ENCODE data around the gene TXNDC5.

Gene TXNDC5

DNA sequence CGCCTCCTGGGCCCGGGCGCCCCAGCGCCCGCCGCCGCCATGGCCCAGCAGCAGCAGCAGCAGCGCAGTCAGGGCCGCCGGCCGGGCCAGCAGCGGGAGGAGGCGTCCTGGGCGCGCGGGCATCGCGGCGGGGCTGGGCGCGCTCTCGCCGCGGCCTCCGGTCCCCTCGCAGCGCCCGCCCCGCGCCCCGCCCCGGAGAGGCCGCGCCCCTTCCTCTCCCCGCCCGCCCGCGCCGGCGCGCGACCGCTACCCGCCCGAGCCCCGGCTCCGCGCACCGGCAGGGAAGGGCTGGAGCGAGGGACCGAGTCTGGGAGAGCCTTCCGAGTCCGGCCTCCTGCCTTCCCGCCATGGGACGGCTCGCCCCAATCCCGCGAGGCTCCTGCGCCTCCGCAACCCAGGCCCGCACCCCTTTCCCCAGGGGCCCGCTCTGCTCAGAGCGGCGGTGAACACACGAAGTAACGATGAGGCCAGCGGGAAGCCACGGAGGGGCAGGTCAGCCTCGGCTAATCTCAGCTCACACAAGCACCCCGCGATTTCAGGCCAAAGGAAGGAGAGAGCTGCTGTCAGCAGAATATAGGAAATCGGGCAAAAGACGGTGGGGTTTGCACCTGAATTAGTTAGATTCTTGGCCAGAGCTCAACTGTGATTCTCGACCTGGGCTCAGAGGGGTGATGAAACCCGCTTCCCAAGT is at the start of gene TXNDC5:
TSS of gene TXNDC5 (minus strand) at position 135 of the 691 bp plus-strand sequence. CDS start at position 123, 12 bp downstream.
- peak; percentile 47 for DNase-seq

GRCh38 chr6:7960141-7960540 is 49.6 kb upstream of the TXNDC5 start:
- no peak for DNase-seq

GRCh38 chr6:7959453-7959852 is 48.9 kb upstream of the TXNDC5 start:
- DNase-seq = no peak

DNA sequence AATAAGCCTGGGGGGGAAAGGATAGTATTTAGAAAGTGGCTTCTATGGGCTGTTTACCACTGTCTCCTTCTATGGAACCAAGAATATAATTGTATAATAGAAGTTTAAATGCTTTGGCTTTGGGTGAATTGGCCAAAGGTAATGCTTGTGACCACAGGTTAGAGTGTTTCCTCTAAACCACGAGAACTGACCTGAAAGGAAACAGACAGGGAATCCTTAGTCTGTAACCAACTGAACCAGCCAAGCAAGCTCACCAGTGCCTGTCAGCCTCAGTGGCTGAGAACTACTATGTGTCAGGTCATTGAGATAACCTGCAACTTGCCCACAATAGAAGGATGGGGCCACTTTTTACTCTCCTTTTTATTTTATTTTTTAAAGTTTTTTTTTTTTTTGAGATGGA is 47.9 kb upstream of the TXNDC5 start:
- DNase-seq = no peak

- no peak for DNase-seq
Measured at GRCh38 chr6:7956257-7956656, 45.7 kb upstream of the TXNDC5 start.

- DNase-seq = no peak
Measured at GRCh38 chr6:7954477-7955200, 44.1 kb upstream of the TXNDC5 start.

DNA sequence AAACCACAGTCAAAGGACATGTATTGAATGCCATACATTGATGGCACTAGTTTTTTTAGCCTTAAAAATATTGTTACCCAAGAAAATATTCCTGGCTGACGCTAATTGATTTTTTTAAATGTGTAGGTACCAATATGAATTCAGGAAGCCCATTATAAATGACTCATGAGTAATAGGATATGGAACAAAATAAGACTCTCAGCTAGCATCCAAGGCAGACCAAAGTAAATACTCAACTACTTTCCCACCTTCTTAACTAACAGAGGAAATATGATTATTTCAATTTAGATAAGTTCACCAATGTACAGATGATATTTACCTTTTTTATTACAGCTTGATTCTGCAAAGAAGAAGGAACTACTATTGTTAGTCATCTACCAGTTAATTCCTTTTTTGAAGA is 43.2 kb upstream of the TXNDC5 start:
- DNase-seq = no peak

DNA sequence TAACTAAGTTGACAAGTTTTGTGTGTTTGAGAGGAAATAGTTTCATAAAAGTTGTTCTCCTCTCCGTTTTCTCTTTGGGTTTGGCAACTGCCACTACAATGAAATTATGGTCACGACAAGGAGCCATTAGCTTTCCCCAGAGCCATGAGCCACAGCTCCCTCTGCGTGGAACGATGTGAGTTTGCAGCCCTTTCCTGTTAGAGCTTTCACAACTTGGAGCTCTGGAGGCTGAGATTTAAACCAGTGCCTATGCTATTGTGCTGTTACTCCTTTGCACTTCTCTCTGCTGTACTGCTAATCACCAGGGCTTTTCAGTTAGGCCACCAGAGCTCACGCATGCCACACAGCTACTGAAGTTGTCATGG is 29.3 kb upstream of the TXNDC5 start:
- no peak for DNase-seq

DNA sequence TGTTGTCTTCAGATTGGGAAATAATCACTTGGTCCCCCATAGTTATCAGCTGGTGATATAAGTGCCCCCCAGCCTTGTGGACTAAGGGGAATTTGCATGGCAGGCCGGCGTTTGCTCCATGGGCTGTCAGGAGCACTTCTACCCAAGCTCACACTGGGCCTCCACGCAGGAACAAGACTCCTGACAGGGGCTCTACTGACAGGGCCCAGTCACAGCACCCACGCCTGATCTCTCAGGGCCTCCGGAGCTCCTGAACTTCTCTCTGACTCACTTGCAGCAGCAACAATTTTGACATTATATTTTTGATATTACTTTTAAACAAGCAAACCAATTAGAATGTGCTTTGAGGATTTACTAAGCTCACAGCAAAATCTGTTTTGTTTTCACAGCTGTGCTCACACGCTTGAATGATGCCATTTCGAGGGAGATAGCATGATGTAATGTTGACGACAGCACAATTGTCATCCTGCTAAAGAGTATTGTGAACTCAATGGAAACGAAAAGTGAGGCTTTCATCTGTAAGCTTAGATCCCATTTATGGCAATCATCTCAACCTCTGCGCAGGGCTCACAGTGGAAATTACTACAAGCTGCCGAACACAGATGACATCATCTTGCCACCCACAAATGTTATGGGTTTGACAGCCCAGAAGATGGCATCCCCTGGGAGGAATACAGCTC is 28.7 kb upstream of the TXNDC5 start:
- DNase-seq = no peak

GRCh38 chr6:7938562-7939183 is 28.1 kb upstream of the TXNDC5 start:
- DNase-seq = no peak

DNA sequence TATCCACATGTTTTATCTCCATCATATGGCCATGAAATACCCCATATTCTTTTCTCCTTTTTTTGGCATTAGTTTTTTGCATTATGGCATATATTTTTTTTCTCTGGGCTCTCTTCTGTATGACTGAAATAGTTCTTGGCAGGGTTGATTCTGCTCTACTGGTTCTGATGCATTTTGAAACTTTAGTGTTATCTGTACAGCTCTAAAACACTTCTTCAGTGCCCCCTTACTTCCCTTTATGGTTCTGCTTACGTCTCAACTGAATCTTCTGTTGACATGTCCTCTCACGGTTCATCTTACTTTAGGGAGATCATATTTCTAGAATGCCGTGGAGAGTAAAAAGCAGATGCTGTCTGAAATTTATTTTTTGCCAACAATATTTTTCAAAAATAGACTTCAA is 23.2 kb upstream of the TXNDC5 start:
- DNase-seq = no peak

DNA sequence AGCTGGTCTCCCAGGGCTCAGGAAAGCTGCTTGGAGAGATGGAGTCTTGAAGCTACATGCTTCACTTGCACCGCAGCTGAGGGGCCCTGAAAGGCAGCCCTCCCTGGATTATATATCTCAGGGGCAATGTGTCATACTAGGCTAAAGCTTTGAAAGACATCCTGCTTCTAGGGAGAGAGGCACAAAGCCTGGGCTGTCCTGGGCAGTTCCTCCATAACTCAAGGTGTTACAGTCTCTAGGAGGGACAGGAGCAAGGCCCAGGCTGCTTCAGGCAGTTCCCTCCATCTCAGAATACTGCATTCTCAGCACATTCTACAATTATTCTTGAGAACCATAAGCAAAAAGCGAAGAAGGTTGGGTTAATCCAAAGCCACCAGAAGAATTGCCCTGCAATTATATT is 22.0 kb upstream of the TXNDC5 start:
- no peak for DNase-seq

DNA sequence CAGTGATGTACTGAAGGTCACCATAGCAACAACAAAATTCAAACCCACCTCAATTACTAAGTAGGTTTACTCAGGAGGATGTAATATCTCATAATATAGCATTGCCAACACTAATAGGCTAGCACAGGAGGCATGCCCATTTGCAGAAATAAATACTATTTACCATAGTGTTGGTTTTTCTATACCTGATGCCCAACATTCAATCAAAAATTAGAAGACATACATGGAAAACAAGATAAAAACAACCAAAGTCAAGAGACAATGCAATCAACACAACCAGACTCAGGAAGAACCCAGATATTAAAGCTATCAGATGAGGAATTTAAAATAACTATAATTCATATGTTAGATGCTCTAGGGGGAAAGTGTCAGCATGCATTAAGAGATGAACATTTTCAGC is 14.3 kb upstream of the TXNDC5 start:
- no peak for DNase-seq

DNA sequence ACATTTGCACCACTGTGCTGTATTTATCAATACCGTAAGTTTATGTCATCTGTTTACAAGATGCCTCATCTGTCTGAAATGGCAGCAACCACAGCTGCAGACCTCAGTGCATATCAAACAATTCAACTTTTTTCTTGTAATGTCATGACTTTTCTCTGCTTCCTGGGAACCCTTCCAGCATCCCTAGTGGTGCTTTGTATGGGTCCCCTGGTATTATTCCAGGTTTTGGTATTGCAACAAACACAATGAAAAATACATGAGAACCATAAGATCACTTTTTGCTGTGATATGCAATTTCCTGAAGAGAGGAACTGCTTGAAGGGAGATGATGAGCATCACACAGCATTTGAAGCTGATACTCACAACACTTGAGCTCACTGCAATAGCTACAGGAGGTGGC is 12.0 kb upstream of the TXNDC5 start:
- no peak for DNase-seq

DNA sequence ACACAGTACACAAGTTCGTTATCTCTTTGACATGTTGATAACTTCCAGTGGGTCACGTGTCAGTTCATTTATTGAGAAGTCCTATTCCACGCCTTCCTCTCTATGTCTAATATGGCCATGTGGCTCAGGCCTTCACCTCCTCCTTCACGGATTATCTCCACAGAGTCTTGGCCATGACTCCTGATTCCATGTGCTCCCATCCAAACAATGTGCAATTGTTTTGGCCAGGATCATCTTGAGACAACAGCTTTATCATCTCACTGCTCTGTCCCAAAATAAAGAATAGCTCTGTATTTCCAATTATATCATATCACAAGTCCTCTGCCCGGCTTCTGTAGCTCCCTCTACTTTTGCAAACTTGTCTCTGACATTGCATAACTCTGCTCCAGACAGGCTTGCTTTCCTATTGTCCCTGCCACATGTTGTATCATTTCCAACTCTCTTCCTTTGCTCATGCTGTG is 11.1 kb upstream of the TXNDC5 start:
- no peak for DNase-seq

DNA sequence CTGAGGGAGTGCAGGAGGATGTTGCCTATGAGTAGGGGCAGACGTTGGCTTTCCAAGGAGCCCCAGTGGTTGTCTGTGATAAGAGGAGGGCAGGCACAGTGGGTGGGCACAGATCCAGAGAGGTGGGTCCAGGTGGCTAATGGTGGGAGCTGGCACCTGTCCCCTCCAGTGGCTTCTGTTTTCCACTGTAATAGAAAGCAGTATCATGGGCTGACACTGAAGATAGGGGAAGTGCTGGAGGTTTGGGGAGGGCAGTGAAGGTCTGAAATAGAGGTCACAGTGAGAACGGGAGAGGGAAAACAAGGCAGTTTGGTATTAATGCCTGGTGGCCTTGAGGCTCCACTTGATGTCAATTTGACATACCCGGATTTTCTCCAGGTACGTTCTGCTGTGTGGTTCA is 10.5 kb upstream of the TXNDC5 start:
- DNase-seq = no peak

- DNase-seq = no peak
Measured at GRCh38 chr6:7920425-7920824, 9.8 kb upstream of the TXNDC5 start.

GRCh38 chr6:7919871-7920270 is 9.3 kb upstream of the TXNDC5 start:
- DNase-seq = no peak

DNA sequence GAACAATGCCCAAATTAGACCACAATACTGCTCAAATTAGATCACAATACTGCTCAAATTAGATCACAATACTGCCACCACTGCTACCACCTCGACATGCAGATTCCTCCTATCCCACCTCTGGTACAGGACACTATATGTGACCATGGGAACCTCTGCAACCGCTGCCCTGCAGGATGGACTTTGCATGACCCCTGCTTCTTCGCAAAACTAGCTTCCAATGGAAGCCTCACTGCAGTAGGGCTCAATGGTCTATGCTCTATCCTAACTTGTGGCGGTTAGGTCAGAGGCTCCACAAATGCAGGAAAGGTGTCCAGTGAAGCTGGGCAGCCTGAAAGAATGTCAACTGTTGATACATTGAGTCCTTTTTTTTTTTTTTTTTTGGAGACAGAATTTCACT is 7.8 kb upstream of the TXNDC5 start:
- no peak for DNase-seq

GRCh38 chr6:7917729-7918128 is 7.1 kb upstream of the TXNDC5 start:
- no peak for DNase-seq

- DNase-seq = no peak
Measured at GRCh38 chr6:7916959-7917358, 6.4 kb upstream of the TXNDC5 start.

DNA sequence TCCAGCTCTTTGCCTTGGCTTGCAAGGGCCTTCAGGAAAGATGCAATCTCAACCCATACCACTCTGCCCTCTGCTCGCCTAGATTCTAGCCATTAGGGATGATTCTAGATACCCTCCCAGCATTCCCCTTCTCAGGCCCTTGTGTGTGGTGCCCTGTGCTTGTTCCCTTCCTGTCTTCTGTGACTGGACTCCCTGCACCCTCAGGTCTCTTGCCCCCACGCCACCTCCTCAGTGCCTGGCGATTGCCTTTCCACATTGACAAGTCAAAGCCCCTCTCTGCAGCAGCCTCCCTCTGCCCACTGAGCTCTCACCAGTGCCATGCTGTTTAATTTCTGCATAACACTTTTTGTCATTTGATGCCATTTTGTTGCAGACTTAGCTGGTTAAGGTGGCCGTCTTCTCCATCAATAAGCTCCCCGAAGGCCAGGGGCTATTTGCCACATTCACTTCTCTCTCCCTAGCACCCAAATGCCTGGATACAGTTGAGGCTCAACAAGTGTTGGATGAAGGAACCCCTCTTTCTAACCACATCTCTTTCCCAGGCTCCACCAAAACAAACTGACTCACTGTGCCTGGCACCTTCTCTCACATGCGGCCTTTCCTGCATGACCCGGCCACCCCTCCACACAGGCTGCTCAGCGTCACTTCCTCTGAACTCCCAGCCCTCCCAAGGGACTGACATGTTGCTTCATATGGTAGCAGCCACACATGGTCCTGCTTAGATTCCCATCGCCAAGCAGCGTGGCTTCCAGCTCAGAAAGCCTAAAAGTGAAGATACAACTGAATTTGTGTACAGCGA is 4.6 kb upstream of the TXNDC5 start:
- no peak for DNase-seq

GRCh38 chr6:7914311-7914710 is 3.7 kb upstream of the TXNDC5 start:
- no peak for DNase-seq

Measured in NCI-H446 treated with DMSO at 0.1 percent for 48 hours (cell line).